SH-SY5Y (cell line): ENCODE data around the gene CD180.

ENCODE experiments used
- GATA2 ChIP-seq: IDR thresholded peaks from 2 replicates; pipeline ENCODE4 v1.6.1; 2011; ENCODE audit warnings: mild to moderate bottlenecking, low read depth, low read length
- GATA3 ChIP-seq: IDR thresholded peaks from 2 replicates; pipeline ENCODE4 v1.6.1; 2011; ENCODE audit warnings: low read depth, mild to moderate bottlenecking, low read length, moderate library complexity

- no peak for TF ChIP-seq GATA2
- TF ChIP-seq GATA3, result no peak
Observed at GRCh38 chr5:67245259-67245846, 48.8 kb upstream of the CD180 start.
